Esophagus muscularis mucosa (tissue), 4 donors: ENCODE data around the gene SLC12A8. TPM values are rescaled to one million over a fixed set of nuclear protein-coding genes. Genes with fewer than 3 reads are reported as not detected.

Experiments
- DNase-seq: peaks from one replicate; pipeline ENCODE4 v3.0.0-alpha.2; 2017; ENCODE audit errors: extremely low spot score
- H3K27ac ChIP-seq, 4 donors: fragments of 200-600 bp; sonication (generic); replicated peaks in 1 of 4; 1 replicate in 3 of 4; 2 replicates in 1 of 4; pipeline ENCODE4 v1.5.1; 2016 to 2019; ENCODE audit warnings: mild to moderate bottlenecking in 1 of 4
- H3K27me3 ChIP-seq, 4 donors: fragments of 200-600 bp; sonication (generic); one replicate each; pipeline versions ENCODE4 v1.5.1 to v1.6.0; 2016 to 2019
- H3K36me3 ChIP-seq, 4 donors: fragments of 200-600 bp; sonication (generic); one replicate each; pipeline ENCODE4 v1.5.1; 2016 to 2019
- H3K4me1 ChIP-seq, 4 donors: fragments of 200-600 bp; sonication (generic); one replicate each; pipeline ENCODE4 v1.5.1; 2016 to 2019
- H3K4me3 ChIP-seq, 4 donors: fragments of 200-600 bp; sonication (generic); 1 replicate in 2 of 4; 2 replicates in 2 of 4; pipeline ENCODE4 v1.5.1; 2016 to 2019; ENCODE audit warnings: mild to moderate bottlenecking in 4 of 4, moderate library complexity in 1 of 4
- H3K9me3 ChIP-seq, 4 donors: fragments of 200-600 bp; sonication (generic); 1 replicate in 3 of 4; 2 replicates in 1 of 4; pipeline ENCODE4 v1.5.1; 2016 to 2019
- EP300 ChIP-seq: sonication (generic); formaldehyde crosslinking; IDR thresholded peaks from one replicate; pipeline ENCODE4 v1.6.1; 2017; ENCODE audit warnings: antibody characterized with exemption
- POLR2A ChIP-seq: fragments of 450-650 bp; IDR thresholded peaks from one replicate; pipeline ENCODE4 v1.6.1; 2017; ENCODE audit warnings: antibody characterized with exemption, moderate library complexity, mild to moderate bottlenecking, low read depth
- POLR2AphosphoS5 ChIP-seq, 2 donors: sonication (generic); formaldehyde crosslinking; IDR thresholded peaks; one replicate each; pipeline ENCODE4 v1.6.1; 2017; ENCODE audit warnings: antibody characterized with exemption in 2 of 2
- WGBS: methylation state at CpG from one replicate; pipeline ENCODE4 v1.1.5; 2018; 5-methylcytosine and 5-hydroxymethylcytosine counted together
- intact Hi-C: fragments of 100-400 bp; cut with DNase I; formaldehyde crosslinking; loops from one replicate; pipeline ENCODE4 v1.15.1; 2023
- total RNA-seq, 4 donors: library from RNA; depleted of rRNA; stranded (reverse); fragments of >200 nt; gene quantifications; one replicate each; pipeline versions ENCODE4 v1.1.0 to v1.2.1, GENCODE V29; 2016
- TF ChIP-seq, protein P1 (sequence below), 3 experiments: fragments of 200-600 bp in 2 of 3; fragments of 450-650 bp in 1 of 3; sonication (generic) in 2 of 3; IDR thresholded peaks; one replicate each; pipeline ENCODE4 v1.5.1; 2017 to 2019; ENCODE audit warnings: antibody characterized with exemption in 3 of 3, mild to moderate bottlenecking in 2 of 3, moderate library complexity in 1 of 3

Gene SLC12A8
- total RNA-seq, 4 donors from 2014 or later, result 0.46 to 2.9 (median 1.6) TPM; not detected in 1

DNA sequence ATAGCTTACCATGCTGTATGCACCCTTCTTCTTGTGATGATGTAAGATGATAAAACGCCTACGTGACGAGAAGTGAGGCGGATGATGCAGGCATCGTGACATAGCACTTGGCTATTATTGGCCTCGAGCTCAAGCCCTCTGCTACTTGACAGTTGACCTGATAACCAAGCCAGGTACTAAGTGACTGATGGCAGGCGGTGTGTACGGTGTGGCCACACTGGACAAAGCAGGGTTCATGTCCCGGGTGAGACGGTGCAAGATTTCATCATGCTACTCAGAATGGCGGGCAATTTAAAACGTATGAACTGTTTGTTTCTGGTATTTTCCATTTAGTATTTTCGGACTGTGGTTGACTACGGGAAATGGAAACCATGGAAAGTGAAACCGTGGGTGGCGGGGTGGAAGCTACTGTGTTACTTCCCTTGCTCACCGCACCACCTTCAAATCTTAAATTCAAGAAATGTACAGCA lies 57.7 kb downstream of the SLC12A8 start:
- no peaks in the 10 kb centered on the region for H3K27me3 ChIP-seq
- intact Hi-C loops, result no loop called here
- peaks cover 0 to 8% (median 6%) of the 10 kb centered on the region in 4 donors for H3K4me1 ChIP-seq
- DNase-seq, result no peak
- H3K27ac ChIP-seq, result no peak overlapping the region
- 93% methylated on average over 17 of the region's 17 CpGs for WGBS
- H3K36me3 ChIP-seq, result no peaks in the 10 kb centered on the region
- H3K4me3 ChIP-seq, result no peak overlapping the region
- no peaks in the 10 kb centered on the region for H3K9me3 ChIP-seq
- TF ChIP-seq POLR2A, result no peak
- no peak for TF ChIP-seq POLR2AphosphoS5 (IDR thresholded peaks at IDR 0.05)
- TF ChIP-seq, protein P1, sequence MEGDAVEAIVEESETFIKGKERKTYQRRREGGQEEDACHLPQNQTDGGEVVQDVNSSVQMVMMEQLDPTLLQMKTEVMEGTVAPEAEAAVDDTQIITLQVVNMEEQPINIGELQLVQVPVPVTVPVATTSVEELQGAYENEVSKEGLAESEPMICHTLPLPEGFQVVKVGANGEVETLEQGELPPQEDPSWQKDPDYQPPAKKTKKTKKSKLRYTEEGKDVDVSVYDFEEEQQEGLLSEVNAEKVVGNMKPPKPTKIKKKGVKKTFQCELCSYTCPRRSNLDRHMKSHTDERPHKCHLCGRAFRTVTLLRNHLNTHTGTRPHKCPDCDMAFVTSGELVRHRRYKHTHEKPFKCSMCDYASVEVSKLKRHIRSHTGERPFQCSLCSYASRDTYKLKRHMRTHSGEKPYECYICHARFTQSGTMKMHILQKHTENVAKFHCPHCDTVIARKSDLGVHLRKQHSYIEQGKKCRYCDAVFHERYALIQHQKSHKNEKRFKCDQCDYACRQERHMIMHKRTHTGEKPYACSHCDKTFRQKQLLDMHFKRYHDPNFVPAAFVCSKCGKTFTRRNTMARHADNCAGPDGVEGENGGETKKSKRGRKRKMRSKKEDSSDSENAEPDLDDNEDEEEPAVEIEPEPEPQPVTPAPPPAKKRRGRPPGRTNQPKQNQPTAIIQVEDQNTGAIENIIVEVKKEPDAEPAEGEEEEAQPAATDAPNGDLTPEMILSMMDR (IDR thresholded peaks at IDR 0.05), result no peak
- TF ChIP-seq EP300, result no peak

DNA sequence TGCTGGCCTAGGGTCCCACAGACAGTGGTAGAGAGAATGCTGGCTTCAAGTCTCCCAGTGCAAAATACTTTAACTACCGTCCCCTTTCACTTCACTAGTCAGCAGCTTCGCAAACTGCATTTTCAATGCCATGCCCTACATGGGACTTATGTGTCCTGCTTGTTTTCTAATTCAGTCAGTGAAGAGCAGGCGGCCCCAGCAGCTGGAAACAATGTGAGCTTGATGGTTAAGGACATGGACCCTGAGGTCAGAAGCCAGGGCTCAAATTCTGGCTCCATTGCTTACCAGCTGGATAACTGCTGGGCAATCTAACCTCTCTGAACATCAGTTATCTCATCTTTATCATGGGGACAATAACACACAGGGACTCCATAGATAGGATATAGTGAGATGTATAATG lies 58.4 kb downstream of the SLC12A8 start:
- intact Hi-C loops, result no loop called here
- 80% methylated on average over 3 of the region's 3 CpGs for WGBS
- Histone ChIP-seq H3K27ac (no peak overlapping the region), H3K27me3 (no peaks in the 10 kb centered on the region), H3K36me3 (no peaks in the 10 kb centered on the region), H3K4me1 (peaks cover 7 to 11% (median 9%) of the 10 kb centered on the region in 4 donors), H3K4me3 (no peak overlapping the region), H3K9me3 (no peaks in the 10 kb centered on the region)
- no peak for DNase-seq
- TF ChIP-seq POLR2A (no peak), EP300 (no peak), POLR2AphosphoS5 (IDR thresholded peaks at IDR 0.05) (no peak)
- TF ChIP-seq, protein P1 (IDR thresholded peaks at IDR 0.05), result no peak

DNA sequence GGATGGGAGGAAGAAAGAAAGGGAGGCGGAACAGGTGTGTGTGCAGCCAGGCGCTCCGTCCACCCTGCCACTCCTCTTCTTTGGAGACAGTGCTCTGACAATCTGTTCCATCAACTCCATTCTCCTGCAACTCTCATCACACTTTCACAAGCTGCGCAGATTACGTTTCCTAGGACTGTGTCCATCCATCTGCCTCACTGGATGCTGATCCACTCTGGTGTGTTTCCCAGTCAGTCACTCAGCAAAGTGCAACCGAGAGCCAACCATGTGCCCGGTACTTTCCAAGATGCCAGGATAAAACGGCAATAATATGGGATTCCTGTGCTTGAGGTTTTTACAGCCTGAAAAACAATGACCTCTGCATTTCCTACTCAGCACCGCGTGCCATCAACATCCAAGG lies 59.6 kb downstream of the SLC12A8 start:
- Histone ChIP-seq H3K27ac (no peak overlapping the region), H3K27me3 (no peaks in the 10 kb centered on the region), H3K4me1 (peaks cover 15 to 21% (median 20%) of the 10 kb centered on the region in 4 donors), H3K36me3 (no peaks in the 10 kb centered on the region), H3K9me3 (no peaks in the 10 kb centered on the region), H3K4me3 (no peak overlapping the region)
- no peak for DNase-seq
- TF ChIP-seq POLR2AphosphoS5 (IDR thresholded peaks at IDR 0.05) (no peak), EP300 (no peak), POLR2A (no peak)
- TF ChIP-seq, protein P1 (IDR thresholded peaks at IDR 0.05), result no peak
- WGBS, result 84% methylated on average over 10 of the region's 10 CpGs
- intact Hi-C loops, result no loop called here

DNA sequence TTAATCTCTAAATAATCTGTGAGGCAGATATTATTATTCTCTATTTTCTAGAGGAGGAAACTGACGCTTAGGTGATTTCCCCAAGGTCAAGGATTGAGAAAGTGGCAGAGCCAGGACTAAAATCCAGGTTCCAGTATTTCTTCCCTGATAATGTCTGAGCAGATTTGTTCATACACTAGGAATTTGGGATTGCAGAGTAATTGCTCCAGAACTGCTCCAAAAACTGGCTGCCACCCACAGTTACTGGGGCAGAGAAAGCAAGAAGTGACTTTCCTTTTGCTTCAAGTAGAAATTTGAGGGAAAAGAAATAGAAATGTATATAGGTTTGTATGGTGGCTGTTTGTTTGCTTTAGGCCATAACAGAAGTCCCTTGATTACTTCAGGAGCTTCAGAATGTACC lies 60.6 kb downstream of the SLC12A8 start:
- H3K27ac ChIP-seq, result no peak overlapping the region

More for the DNA sequence above, 60.6 kb downstream of the SLC12A8 start:
- no peaks in the 10 kb centered on the region for H3K36me3 ChIP-seq
- H3K9me3 ChIP-seq, result no peaks in the 10 kb centered on the region
- intact Hi-C loops, result no loop called here
- no peak for DNase-seq
- TF ChIP-seq, protein P1 (IDR thresholded peaks at IDR 0.05), result no peak
- TF ChIP-seq POLR2AphosphoS5 (IDR thresholded peaks at IDR 0.05), result no peak
- no peak for TF ChIP-seq POLR2A
- no peak for TF ChIP-seq EP300
- no peaks in the 10 kb centered on the region for H3K27me3 ChIP-seq
- H3K4me3 ChIP-seq, result no peak overlapping the region
- WGBS, result 71% methylated on average over 1 of the region's 1 CpG
- H3K4me1 ChIP-seq, result peaks cover 18 to 31% (median 27%) of the 10 kb centered on the region in 4 donors
